ENCODE results near the gene GRID1.

GRID1 gene

GRCh38 chr10:85603151-85603940 lies 763.2 kb downstream of the GRID1 start:
- DNase-seq = no peak

- no peak for DNase-seq
Observed at GRCh38 chr10:85602713-85603112, 763.9 kb downstream of the GRID1 start.

- no peak for DNase-seq
Observed at GRCh38 chr10:85602306-85602705, 764.3 kb downstream of the GRID1 start.

GRCh38 chr10:85601526-85601925 lies 765.1 kb downstream of the GRID1 start:
- DNase-seq = no peak

GRCh38 chr10:85600744-85601081 lies 765.9 kb downstream of the GRID1 start:
- DNase-seq = no peak

- no peak for DNase-seq
Observed at GRCh38 chr10:85600026-85600743, 766.4 kb downstream of the GRID1 start.

GRCh38 chr10:85599081-85599480 lies 767.5 kb downstream of the GRID1 start:
- no peak for DNase-seq

- no peak for DNase-seq
Observed at GRCh38 chr10:85598646-85599045, 767.9 kb downstream of the GRID1 start.

- no peak for DNase-seq
Observed at GRCh38 chr10:85597006-85597405, 769.6 kb downstream of the GRID1 start.

- DNase-seq = no peak
Observed at GRCh38 chr10:85596389-85596788, 770.2 kb downstream of the GRID1 start.

GRCh38 chr10:85594239-85594638 lies 772.4 kb downstream of the GRID1 start:
- DNase-seq = no peak

- DNase-seq = no peak
Observed at GRCh38 chr10:85593226-85593772, 773.3 kb downstream of the GRID1 start.

GRCh38 chr10:85581371-85581770 lies 785.2 kb downstream of the GRID1 start:
- no peak for DNase-seq

GRCh38 chr10:85580585-85580984 lies 786.0 kb downstream of the GRID1 start:
- DNase-seq = no peak

- no peak for DNase-seq
Observed at GRCh38 chr10:85578860-85579259, 787.7 kb downstream of the GRID1 start.

GRCh38 chr10:85575441-85575840 lies 791.2 kb downstream of the GRID1 start:
- no peak for DNase-seq

GRCh38 chr10:85570871-85571270 lies 795.7 kb downstream of the GRID1 start:
- DNase-seq = no peak

- no peak for DNase-seq
Observed at GRCh38 chr10:85565381-85565780, 801.2 kb downstream of the GRID1 start.

GRCh38 chr10:85558533-85558932 lies 808.1 kb downstream of the GRID1 start:
- DNase-seq = no peak

- no peak for DNase-seq
Observed at GRCh38 chr10:85557706-85558105, 808.9 kb downstream of the GRID1 start.

- DNase-seq = no peak
Observed at GRCh38 chr10:85557077-85557476, 809.5 kb downstream of the GRID1 start.
